ENCODE results near the gene OR10G2. TPM values are rescaled to one million over a fixed set of nuclear protein-coding genes. Genes with fewer than 3 reads are reported as not detected.

The OR10G2 gene
- total RNA-seq, 2 experiments from 2014 or later = not detected

- H3K9me3 Mint-ChIP-seq = peaks cover under 1% of the 10 kb centered on the region
- H3K27me3 Mint-ChIP-seq = peaks cover 24% of the 10 kb centered on the region
- no peaks in the 10 kb centered on the region for H3K36me3 Mint-ChIP-seq (ENCODE audit: low read depth)
- ChIA-PET CTCF (no interaction called here), POLR2A (no interaction called here)
- H3K4me1 Mint-ChIP-seq (ENCODE audit: low read depth) = no peaks in the 10 kb centered on the region
- no peak within 1 kb of the TSS for H3K4me3 Mint-ChIP-seq
- no peak for TF ChIP-seq CTCF (IDR thresholded peaks at IDR 0.05)
- DNase-seq (no peak), ATAC-seq (no peak)
- no peak within 1 kb of the TSS for H3K27ac Mint-ChIP-seq
- intact Hi-C loops (cut with micrococcal nuclease) = no loop called here
These were observed 18.7 kb upstream of the OR10G2 start, which contains the start of gene OR4E2 for GRCh38 chr14:21653331-21653885. TSS of gene OR4E2 (plus strand) at chr14:21653835. CDS start at chr14:21665083, 11,248 bp downstream.

DNA sequence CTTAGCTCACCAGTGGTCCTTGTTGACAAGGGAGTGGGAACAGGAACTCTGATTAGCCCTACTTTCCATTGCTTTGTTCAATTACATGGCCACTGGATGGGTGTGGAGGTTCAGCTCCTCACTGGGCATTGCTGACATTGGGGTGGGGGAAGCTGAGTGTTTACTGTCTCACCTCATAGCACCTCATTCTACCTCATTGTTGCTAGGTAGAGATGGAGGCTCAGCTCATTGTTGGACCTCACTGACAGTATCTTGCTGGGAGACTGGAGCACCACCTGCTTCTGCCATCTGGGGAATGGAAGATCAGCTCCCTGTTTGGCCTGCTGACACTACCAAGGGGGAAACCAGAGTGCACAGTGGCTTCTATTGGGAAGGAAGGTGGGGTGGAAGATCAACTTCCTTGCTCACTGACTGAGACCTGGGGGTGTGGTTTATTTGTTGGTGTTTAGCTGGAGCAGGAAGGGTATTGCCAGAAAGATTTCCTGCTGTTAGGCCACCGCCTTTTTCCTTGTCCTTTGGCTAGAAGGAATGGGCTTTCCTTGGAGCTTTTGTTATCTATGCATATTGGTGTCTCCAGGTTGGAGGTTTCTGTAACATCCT lies 17.6 kb upstream of the OR10G2 start:
- no peak overlapping the region for H3K27ac Mint-ChIP-seq
- no peaks in the 10 kb centered on the region for H3K36me3 Mint-ChIP-seq (ENCODE audit: low read depth)
- peaks cover 1% of the 10 kb centered on the region for H3K9me3 Mint-ChIP-seq
- H3K27me3 Mint-ChIP-seq = peaks cover 23% of the 10 kb centered on the region
- no peak for TF ChIP-seq CTCF (IDR thresholded peaks at IDR 0.05)
- no peak for DNase-seq
- ChIA-PET POLR2A (interaction anchor here (1.1 kb wide), 1 partner anchor 9 kb away, joined by 4 read pairs; no protein-coding TSS in a partner anchor), CTCF (interaction anchor here (1.3 kb wide), 1 partner anchor 12 kb away, joined by 6 read pairs; no protein-coding TSS in a partner anchor)
- ATAC-seq = no peak
- intact Hi-C loops (cut with micrococcal nuclease) = no loop called here
- H3K4me3 Mint-ChIP-seq = no peak overlapping the region
- no peaks in the 10 kb centered on the region for H3K4me1 Mint-ChIP-seq (ENCODE audit: low read depth)

DNA sequence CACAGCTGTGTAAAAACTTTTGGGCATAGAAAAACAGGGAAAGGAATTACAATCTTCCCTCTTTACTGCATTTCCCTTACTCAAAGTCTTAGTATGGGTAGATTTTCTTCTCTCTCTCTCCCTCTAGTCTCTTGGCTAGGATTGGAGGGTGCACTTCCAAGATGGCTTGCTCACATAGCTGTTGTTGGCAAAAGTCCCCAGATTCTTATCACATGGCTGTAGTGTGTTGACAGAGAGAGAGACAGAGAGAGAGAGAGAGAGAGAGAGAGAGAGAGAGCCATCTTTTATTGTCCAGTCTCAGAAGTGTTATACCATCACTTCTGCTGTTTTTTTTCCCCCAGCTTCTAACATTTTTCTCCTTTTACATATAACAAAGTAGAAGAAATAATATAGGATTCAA lies 12.6 kb upstream of the OR10G2 start:
- no peak for ATAC-seq
- Mint-ChIP-seq H3K27me3 (peaks cover 21% of the 10 kb centered on the region), H3K9me3 (peaks cover 1% of the 10 kb centered on the region), H3K27ac (no peak overlapping the region), H3K36me3 (ENCODE audit: low read depth) (no peaks in the 10 kb centered on the region), H3K4me1 (ENCODE audit: low read depth) (no peaks in the 10 kb centered on the region), H3K4me3 (no peak overlapping the region)
- POLR2A ChIA-PET = no interaction called here
- CTCF ChIA-PET = interaction anchor here (1.2 to 1.3 kb wide), 2 partner anchors 64 to 76 kb away, joined by 3 to 5 read pairs; no protein-coding TSS in a partner anchor
- intact Hi-C loops (cut with micrococcal nuclease) = no loop called here
- no peak for DNase-seq
- no peak for TF ChIP-seq CTCF (IDR thresholded peaks at IDR 0.05)

- TF ChIP-seq CTCF (IDR thresholded peaks at IDR 0.05) = no peak
- Mint-ChIP-seq H3K4me1 (ENCODE audit: low read depth) (no peaks in the 10 kb centered on the region), H3K4me3 (peak overlapping the region; percentile 61), H3K9me3 (peaks cover under 1% of the 10 kb centered on the region), H3K27me3 (peaks cover 5% of the 10 kb centered on the region), H3K27ac (peak overlapping the region; percentile 27), H3K36me3 (ENCODE audit: low read depth) (no peaks in the 10 kb centered on the region)
- intact Hi-C loops (cut with micrococcal nuclease) = loop anchor here (5.0 kb wide), 1 partner anchor 69 kb away; no protein-coding TSS in a partner anchor
- POLR2A ChIA-PET = interaction anchor here (0.6 to 1.1 kb wide), 3 partner anchors 9 to 912 kb away, joined by 3 to 4 read pairs (median 4); no protein-coding TSS in a partner anchor
- DNase-seq (no peak), ATAC-seq (no peak)
- CTCF ChIA-PET = interaction anchor here (1.4 kb wide), 1 partner anchor 68 kb away, joined by 3 read pairs; no protein-coding TSS in a partner anchor
These were observed 8.7 kb upstream of the OR10G2 start for GRCh38 chr14:21643407-21643806.

GRCh38 chr14:21642683-21643082 lies 7.9 kb upstream of the OR10G2 start:
- TF ChIP-seq CTCF (IDR thresholded peaks at IDR 0.05) = no peak
- CTCF ChIA-PET = interaction anchor here (1.4 kb wide), 1 partner anchor 69 kb away, joined by 3 read pairs; no protein-coding TSS in a partner anchor
- H3K36me3 Mint-ChIP-seq (ENCODE audit: low read depth) = no peaks in the 10 kb centered on the region
- ATAC-seq (no peak), DNase-seq (no peak)
- peak overlapping the region; percentile 37 for H3K27ac Mint-ChIP-seq
- no peaks in the 10 kb centered on the region for H3K9me3 Mint-ChIP-seq
- peak overlapping the region; percentile 61 for H3K4me3 Mint-ChIP-seq
- no peaks in the 10 kb centered on the region for H3K4me1 Mint-ChIP-seq (ENCODE audit: low read depth)
- POLR2A ChIA-PET = interaction anchor here (0.7 to 1.4 kb wide), 4 partner anchors 10 to 913 kb away, joined by 3 to 4 read pairs (median 4); no protein-coding TSS in a partner anchor
- intact Hi-C loops (cut with micrococcal nuclease) = loop anchor here (5.0 kb wide), 1 partner anchor 70 kb away; no protein-coding TSS in a partner anchor
- H3K27me3 Mint-ChIP-seq = peaks cover 5% of the 10 kb centered on the region

All from activated CD8-positive, alpha-beta T cell treated with anti-CD3 and anti-CD28 coated beads for 36 hours (primary cell).